Uterus (tissue), 4 donors: ENCODE results near the gene LYRM9. TPM values are rescaled to one million over a fixed set of nuclear protein-coding genes. Genes with fewer than 3 reads are reported as not detected.
"Not testable (repeated sequence)": the region's sequence is repeated elsewhere in the genome, so short reads cannot be mapped to it uniquely, and the experiment has no call there.

Source experiments
- DNase-seq, 2 donors: peaks; one replicate each; pipeline ENCODE4 v3.0.0-alpha.2; 2019 to 2020
- H3K27ac ChIP-seq, 2 donors: fragments of 200-600 bp; sonication (generic); 1 replicate in 1 of 2; 2 replicates in 1 of 2; pipeline ENCODE4 v1.5.1; 2016 to 2018
- H3K27me3 ChIP-seq, 2 donors: fragments of 200-600 bp; sonication (generic); one replicate each; pipeline ENCODE4 v1.5.1; 2018 to 2019; ENCODE audit warnings: control low read depth in 1 of 2
- H3K36me3 ChIP-seq, 2 donors: fragments of 200-600 bp; sonication (generic); one replicate each; pipeline ENCODE4 v1.5.1; 2019; ENCODE audit warnings: control low read depth in 1 of 2
- H3K4me1 ChIP-seq, 2 donors: fragments of 200-600 bp; sonication (generic); one replicate each; pipeline ENCODE4 v1.5.1; 2018 to 2019; ENCODE audit warnings: control low read depth in 1 of 2
- H3K4me3 ChIP-seq, 2 donors: fragments of 200-600 bp; sonication (generic); 1 replicate in 1 of 2; 2 replicates in 1 of 2; pipeline ENCODE4 v1.5.1; 2018 to 2019; ENCODE audit warnings: mild to moderate bottlenecking in 1 of 2
- H3K9me3 ChIP-seq, 2 donors: fragments of 200-600 bp; sonication (generic); one replicate each; pipeline ENCODE4 v1.5.1; 2019; ENCODE audit warnings: control low read depth in 1 of 2
- POLR2A ChIP-seq, 2 donors: fragments of 450-650 bp; IDR thresholded peaks; one replicate each; pipeline ENCODE4 v1.6.1; 2016; ENCODE audit warnings: antibody characterized with exemption in 2 of 2, mild to moderate bottlenecking in 1 of 2, moderate library complexity in 1 of 2
- intact Hi-C: fragments of 100-400 bp; cut with DNase I; formaldehyde crosslinking; loops from one replicate; pipeline ENCODE4 v1.15.1; 2023; ENCODE audit warnings: low total_unique reads
- total RNA-seq, 4 donors: library from RNA; depleted of rRNA in 3 of 4; stranded (reverse); fragments of >200 nt in 3 of 4; gene quantifications; one replicate each; pipeline versions ENCODE4 v1.1.0 to v1.2.4, GENCODE V29; 2014 to 2023
- TF ChIP-seq, protein P1 (sequence below), 4 experiments: fragments of 200-600 bp in 2 of 4; fragments of 450-650 bp in 2 of 4; sonication (generic) in 2 of 4; IDR thresholded peaks; one replicate each; pipeline ENCODE4 v1.5.1; 2016 to 2019; ENCODE audit warnings: antibody characterized with exemption in 4 of 4, mild to moderate bottlenecking in 2 of 4, moderate library complexity in 1 of 4
- donor health status: DM: yes; HTN: yes; CAD: no.

The LYRM9 gene
- total RNA-seq, 4 donors from 2014 or later: 3.3 to 31.4 (median 25.6) TPM

DNA sequence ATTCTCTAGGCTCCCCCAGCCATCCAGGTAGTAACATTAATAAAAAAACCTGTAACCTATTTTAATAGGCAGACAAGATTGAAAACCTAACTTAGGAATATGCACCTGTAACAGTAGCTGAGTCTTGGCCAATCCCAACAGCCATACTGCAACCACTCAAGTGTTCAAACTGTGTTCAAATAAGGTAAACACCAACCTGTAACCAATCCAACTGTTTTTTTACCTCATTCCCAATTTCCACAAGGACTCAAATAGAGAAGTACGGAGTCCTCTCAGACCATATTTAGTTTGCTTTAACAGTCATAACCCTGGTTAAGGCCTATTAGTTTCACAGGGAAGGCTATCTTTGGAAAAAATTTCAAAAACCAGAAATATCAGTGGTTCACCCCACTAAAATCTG, 52.5 kb downstream of the LYRM9 start:
- Histone ChIP-seq H3K4me3 (no peak overlapping the region), H3K27me3 (no peaks in the 10 kb centered on the region), H3K9me3 (no peaks in the 10 kb centered on the region), H3K4me1 (no peaks in the 10 kb centered on the region), H3K36me3 (no peaks in the 10 kb centered on the region), H3K27ac (no peak overlapping the region)
- no peak for DNase-seq
- no peak for TF ChIP-seq POLR2A (IDR thresholded peaks at IDR 0.05)
- TF ChIP-seq, protein P1, sequence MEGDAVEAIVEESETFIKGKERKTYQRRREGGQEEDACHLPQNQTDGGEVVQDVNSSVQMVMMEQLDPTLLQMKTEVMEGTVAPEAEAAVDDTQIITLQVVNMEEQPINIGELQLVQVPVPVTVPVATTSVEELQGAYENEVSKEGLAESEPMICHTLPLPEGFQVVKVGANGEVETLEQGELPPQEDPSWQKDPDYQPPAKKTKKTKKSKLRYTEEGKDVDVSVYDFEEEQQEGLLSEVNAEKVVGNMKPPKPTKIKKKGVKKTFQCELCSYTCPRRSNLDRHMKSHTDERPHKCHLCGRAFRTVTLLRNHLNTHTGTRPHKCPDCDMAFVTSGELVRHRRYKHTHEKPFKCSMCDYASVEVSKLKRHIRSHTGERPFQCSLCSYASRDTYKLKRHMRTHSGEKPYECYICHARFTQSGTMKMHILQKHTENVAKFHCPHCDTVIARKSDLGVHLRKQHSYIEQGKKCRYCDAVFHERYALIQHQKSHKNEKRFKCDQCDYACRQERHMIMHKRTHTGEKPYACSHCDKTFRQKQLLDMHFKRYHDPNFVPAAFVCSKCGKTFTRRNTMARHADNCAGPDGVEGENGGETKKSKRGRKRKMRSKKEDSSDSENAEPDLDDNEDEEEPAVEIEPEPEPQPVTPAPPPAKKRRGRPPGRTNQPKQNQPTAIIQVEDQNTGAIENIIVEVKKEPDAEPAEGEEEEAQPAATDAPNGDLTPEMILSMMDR (IDR thresholded peaks at IDR 0.05): no peak
- intact Hi-C loops: no loop called here

DNA sequence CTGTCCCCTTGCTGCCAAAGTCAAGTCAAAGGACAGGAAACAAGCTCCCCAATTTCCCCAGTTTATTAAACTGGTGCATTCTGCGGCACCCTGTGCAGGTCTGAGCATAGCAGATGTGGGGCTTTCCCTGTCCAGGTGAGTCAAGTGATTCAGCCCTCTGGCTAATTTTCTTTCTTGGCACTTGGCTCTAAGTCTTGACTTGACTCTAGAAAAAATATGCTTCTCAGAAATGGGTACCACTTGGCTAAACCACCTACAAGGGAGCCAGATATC, 52.8 kb downstream of the LYRM9 start:
- H3K36me3 ChIP-seq, H3K9me3 ChIP-seq, DNase-seq, H3K27ac ChIP-seq, H3K4me3 ChIP-seq, intact Hi-C loops, H3K27me3 ChIP-seq, H3K4me1 ChIP-seq: not testable (repeated sequence)

DNA sequence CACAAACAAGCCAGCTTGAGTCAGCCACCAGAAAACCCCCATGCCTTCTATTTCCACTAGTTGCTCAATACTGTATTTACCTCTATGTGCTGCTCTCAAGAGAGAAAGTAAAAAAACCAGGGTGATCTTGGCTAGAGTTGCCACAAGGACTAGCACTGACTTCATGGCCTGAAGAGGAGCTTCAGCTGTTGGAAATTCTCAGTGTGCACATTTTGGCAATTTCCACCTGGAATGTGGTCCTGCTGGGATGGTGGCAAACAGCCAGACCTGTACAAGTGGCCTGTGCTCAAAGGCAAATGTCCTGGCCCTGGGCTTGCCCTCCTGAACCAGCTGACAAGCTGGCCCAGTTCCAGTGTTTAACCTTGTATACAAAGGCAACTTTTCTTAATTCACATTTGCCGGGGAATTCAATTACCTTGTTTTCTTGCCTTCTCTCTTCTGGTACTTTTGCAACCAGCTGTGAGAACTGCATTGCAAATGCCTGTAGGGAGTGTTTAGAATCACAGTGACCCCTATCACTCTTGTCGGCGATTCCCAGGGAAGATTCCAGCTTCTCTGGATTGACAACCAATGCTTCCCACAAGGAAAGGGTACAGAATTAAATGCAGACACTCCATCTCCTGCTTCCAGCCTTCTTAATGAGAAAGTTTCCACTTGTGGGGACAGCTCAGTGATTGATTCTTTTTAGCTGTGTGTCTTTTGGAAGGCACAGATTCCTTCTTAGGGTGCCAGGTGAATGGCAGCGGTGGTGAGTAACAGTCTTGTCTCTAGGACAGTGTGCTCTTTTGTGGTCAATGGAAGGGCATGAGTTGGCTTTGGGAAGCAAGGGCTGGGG, 53.4 kb downstream of the LYRM9 start:
- DNase-seq, H3K27ac ChIP-seq, H3K9me3 ChIP-seq, H3K27me3 ChIP-seq, H3K4me3 ChIP-seq, H3K4me1 ChIP-seq, intact Hi-C loops, H3K36me3 ChIP-seq: not testable (repeated sequence)

DNA sequence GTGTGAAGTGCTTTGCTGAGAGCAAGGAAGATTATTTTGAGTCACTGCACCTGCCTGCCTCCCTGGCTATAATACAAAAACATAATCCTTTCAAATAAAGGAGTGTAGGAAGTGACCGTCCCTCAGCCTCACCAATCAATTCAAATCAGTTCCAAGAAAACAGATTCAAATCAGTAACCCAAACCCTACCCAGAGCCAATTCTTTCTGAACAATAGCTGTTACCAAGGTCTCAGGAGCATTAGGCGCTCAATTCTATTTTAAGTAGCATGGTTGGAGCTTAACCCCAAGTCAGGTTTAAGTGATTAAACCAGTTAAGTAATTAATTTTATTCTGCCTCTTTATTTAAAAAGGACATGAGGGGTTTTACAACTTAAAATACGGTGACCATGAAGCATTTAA, 54.6 kb downstream of the LYRM9 start:
- H3K9me3 ChIP-seq, H3K27me3 ChIP-seq, intact Hi-C loops, H3K4me1 ChIP-seq, H3K36me3 ChIP-seq, DNase-seq, H3K27ac ChIP-seq, H3K4me3 ChIP-seq: not testable (repeated sequence)

DNA sequence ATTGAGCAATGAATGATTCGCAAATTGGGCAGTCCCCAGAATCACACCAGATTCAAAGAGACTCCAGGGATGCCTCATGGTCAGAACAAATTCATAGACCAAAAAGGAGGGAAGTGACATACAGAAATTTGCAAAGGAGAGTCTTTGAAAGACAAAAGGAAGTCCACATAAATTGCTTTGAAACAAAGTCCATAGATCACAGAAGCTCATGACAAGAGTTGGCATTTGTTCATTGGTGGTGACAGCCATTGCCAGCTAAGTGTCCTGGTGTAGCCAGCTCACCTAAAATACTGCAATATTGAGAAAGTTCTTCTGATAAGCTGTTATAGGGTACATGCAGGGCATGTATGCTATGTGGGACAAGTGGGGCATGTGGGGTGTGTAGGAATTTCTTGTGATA, 55.4 kb downstream of the LYRM9 start:
- DNase-seq, intact Hi-C loops, H3K27ac ChIP-seq: not testable (repeated sequence)

DNA sequence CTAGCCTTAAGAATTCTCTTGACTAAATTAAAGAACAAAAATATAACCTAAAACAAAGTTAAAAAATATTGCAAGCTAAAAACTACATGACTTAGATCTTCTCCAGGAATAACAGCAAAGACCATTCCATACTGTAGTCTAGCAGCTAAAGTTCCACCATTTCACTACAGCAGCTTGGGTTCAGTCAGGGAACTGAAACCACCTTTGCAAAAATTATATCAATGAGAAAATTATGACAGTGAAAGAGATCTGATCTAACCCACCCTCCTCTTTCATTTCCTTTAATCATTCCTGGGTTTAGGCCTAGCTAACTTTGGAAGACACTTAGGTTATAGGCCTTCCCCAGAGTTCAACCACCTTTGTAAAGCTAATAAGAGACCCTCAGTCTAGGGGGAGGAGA, 56.5 kb downstream of the LYRM9 start:
- no peak overlapping the region for H3K4me3 ChIP-seq

More for the DNA sequence above, 55.4 kb downstream of the LYRM9 start:
- H3K36me3 ChIP-seq, H3K4me3 ChIP-seq, H3K27me3 ChIP-seq, H3K9me3 ChIP-seq, H3K4me1 ChIP-seq: not testable (repeated sequence)

DNA sequence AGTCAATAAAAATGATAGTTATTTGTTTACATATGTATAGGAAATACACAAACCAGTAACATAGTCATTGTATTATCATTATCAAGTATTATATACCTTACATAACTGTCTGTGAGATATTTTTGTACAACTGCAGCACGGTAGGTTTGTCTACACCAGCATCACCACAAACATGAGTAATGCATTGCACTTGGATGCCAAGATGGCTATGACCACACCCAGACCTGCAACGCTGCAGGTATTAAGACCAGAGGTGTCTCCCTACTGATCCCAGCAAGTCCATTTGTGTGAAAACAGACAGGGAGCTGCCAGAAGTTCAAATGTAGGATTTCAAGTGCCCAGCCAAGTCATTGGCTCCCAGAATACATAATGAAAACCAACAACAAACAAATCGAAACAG, 58.6 kb downstream of the LYRM9 start:
- Histone ChIP-seq H3K4me1 (no peaks in the 10 kb centered on the region), H3K9me3 (no peaks in the 10 kb centered on the region), H3K36me3 (no peaks in the 10 kb centered on the region), H3K27me3 (no peaks in the 10 kb centered on the region), H3K27ac (no peak overlapping the region), H3K4me3 (no peak overlapping the region)
- intact Hi-C loops: no loop called here
- TF ChIP-seq, protein P1 (IDR thresholded peaks at IDR 0.05): no peak
- TF ChIP-seq POLR2A (IDR thresholded peaks at IDR 0.05): no peak
- DNase-seq: no peak

More for the DNA sequence above, 56.5 kb downstream of the LYRM9 start:
- TF ChIP-seq POLR2A (IDR thresholded peaks at IDR 0.05): no peak
- TF ChIP-seq, protein P1 (IDR thresholded peaks at IDR 0.05): no peak
- intact Hi-C loops: no loop called here
- DNase-seq: no peak
- no peaks in the 10 kb centered on the region for H3K9me3 ChIP-seq
- H3K27me3 ChIP-seq: no peaks in the 10 kb centered on the region
- H3K27ac ChIP-seq: no peak overlapping the region
- H3K36me3 ChIP-seq: no peaks in the 10 kb centered on the region
- no peaks in the 10 kb centered on the region for H3K4me1 ChIP-seq
